ENCODE measurements around the gene TTI1. TPM values are rescaled to one million over a fixed set of nuclear protein-coding genes. Genes with fewer than 3 reads are reported as not detected.

TTI1 gene
- total and polyA plus RNA-seq, 2 of the 13 experiments (the other 11 are each of a cell fraction or from before 2014, with no cell fraction given) = 22.9 to 39.8 TPM

DNA sequence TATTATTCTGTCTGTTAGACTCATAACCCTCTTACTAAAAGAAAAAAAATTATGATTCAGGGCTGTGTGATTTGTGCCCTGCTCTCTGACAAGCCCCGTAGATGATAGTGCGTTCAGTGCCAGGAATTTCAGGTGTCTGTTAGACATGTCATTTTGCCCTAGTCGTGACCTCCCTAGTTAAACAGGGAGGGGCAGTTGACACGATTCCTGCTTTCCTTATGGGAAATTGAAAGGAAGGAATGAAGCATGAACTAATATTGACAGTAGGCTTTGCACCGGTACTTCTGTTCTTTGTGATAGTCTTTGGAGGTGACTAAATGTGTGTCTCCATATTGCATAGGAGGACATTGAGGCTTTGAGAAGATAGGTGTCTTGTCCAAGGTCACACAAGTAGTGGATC lies 26.6 kb upstream of the TTI1 start (continued):
- TF ChIP-seq ZNF513 (CRISPR knock-in tag; conservative IDR thresholded peaks at IDR 0.05) = no peak
- peak; percentile 57; the same call in 1 of the 2 replicates for TF ChIP-seq TARDBP (CRISPR knock-in tag; IDR thresholded peaks at IDR 0.05)
- TF ChIP-seq GABPA (IDR thresholded peaks at IDR 0.05; ENCODE audit: low read depth, low read length) = no peak
- TF ChIP-seq GABPA (CRISPR knock-in tag; IDR thresholded peaks at IDR 0.05; ENCODE audit: low read depth) = no peak
- TF ChIP-seq ZNF546 (CRISPR knock-in tag; conservative IDR thresholded peaks at IDR 0.05) = no peak
- no peak for TF ChIP-seq DPF2 (CRISPR knock-in tag; IDR thresholded peaks at IDR 0.05; ENCODE audit: borderline replicate concordance, low read depth)
- TF ChIP-seq XBP1 (CRISPR knock-in tag; IDR thresholded peaks at IDR 0.05) = no peak
- TF ChIP-seq SNAI1 (CRISPR knock-in tag; IDR thresholded peaks at IDR 0.05; ENCODE audit: borderline replicate concordance) = no peak
- TF ChIP-seq FOXP4 (CRISPR knock-in tag; IDR thresholded peaks at IDR 0.05) = peak; percentile 44; the same call in 1 of the 2 replicates
- TF ChIP-seq ZNF567 (CRISPR knock-in tag; IDR thresholded peaks at IDR 0.05; ENCODE audit: borderline replicate concordance) = no peak
- TF ChIP-seq ZNF576 (CRISPR knock-in tag; IDR thresholded peaks at IDR 0.05) = no peak
- TF ChIP-seq GFI1 (CRISPR knock-in tag; IDR thresholded peaks at IDR 0.05; ENCODE audit: borderline replicate concordance) = peak; percentile 59; the same call in 1 of the 2 replicates
- no peak; the same call in 1 of the 2 replicates for TF ChIP-seq ZNF75D (CRISPR knock-in tag; IDR thresholded peaks at IDR 0.05; ENCODE audit: borderline replicate concordance)
- TF ChIP-seq ZNF121 (CRISPR knock-in tag; IDR thresholded peaks at IDR 0.05) = no peak
- TF ChIP-seq ATF1 (CRISPR knock-in tag; IDR thresholded peaks at IDR 0.05) = 0 out of 2 replicates have a peak, but pooled peaks have one; percentile 21
- no peak for TF ChIP-seq ZNF841 (CRISPR knock-in tag; IDR thresholded peaks at IDR 0.05; ENCODE audit: borderline replicate concordance)
- no peak for TF ChIP-seq NFE2L1 (CRISPR knock-in tag; IDR thresholded peaks at IDR 0.05; ENCODE audit: borderline replicate concordance)
- 0 out of 2 replicates have a peak, but pooled peaks have one; percentile 14 for TF ChIP-seq JUN (CRISPR knock-in tag; IDR thresholded peaks at IDR 0.05)
- peak; percentile 66 for TF ChIP-seq ZNF792 (CRISPR knock-in tag; IDR thresholded peaks at IDR 0.05)
- TF ChIP-seq ZNF563 (CRISPR knock-in tag; IDR thresholded peaks at IDR 0.05) = no peak
- no peak for TF ChIP-seq ZNF337 (CRISPR knock-in tag; IDR thresholded peaks at IDR 0.05; ENCODE audit: borderline replicate concordance, low read depth)
- peak; percentile 80; the same call in 1 of the 2 replicates for TF ChIP-seq ETV5 (CRISPR knock-in tag; IDR thresholded peaks at IDR 0.05; ENCODE audit: borderline replicate concordance)
- TF ChIP-seq ARNT (IDR thresholded peaks at IDR 0.05) = no peak
- TF ChIP-seq, protein P1, sequence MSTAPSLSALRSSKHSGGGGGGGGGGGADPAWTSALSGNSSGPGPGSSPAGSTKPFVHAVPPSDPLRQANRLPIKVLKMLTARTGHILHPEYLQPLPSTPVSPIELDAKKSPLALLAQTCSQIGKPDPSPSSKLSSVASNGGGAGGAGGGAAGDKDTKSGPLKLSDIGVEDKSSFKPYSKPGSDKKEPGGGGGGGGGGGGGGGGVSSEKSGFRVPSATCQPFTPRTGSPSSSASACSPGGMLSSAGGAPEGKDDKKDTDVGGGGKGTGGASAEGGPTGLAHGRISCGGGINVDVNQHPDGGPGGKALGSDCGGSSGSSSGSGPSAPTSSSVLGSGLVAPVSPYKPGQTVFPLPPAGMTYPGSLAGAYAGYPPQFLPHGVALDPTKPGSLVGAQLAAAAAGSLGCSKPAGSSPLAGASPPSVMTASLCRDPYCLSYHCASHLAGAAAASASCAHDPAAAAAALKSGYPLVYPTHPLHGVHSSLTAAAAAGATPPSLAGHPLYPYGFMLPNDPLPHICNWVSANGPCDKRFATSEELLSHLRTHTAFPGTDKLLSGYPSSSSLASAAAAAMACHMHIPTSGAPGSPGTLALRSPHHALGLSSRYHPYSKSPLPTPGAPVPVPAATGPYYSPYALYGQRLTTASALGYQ (CRISPR knock-in tag; IDR thresholded peaks at IDR 0.05) = no peak; the same call in 1 of the 2 replicates
- no peak for TF ChIP-seq NFRKB (IDR thresholded peaks at IDR 0.05)
- TF ChIP-seq KLF12 (CRISPR knock-in tag; IDR thresholded peaks at IDR 0.05; ENCODE audit: borderline replicate concordance) = no peak
- TF ChIP-seq RFX5 (IDR thresholded peaks at IDR 0.05; ENCODE audit: low read depth, low read length) = no peak
- no peak for TF ChIP-seq SMARCC2 (IDR thresholded peaks at IDR 0.05)
- TF ChIP-seq ARNTL (CRISPR knock-in tag; IDR thresholded peaks at IDR 0.05) = no peak

All from HepG2 (cell line).